GM19328 (cell line): ENCODE data around the gene SELL.
"Not testable (repeated sequence)": the region's sequence is repeated elsewhere in the genome, so short reads cannot be mapped to it uniquely, and the experiment has no call there.

ENCODE experiments used
- ATAC-seq: cut with Tn5 transposase; IDR thresholded peaks from one replicate; pipeline ENCODE4 v1.9.1; 2021; ENCODE audit warnings: mild to moderate bottlenecking, moderate library complexity; ENCODE audit not compliant: unreplicated experiment

The SELL gene

GRCh38 chr1:169670244-169670643 lies 41.2 kb downstream of the SELL start:
- not testable (repeated sequence) for ATAC-seq

- not testable (repeated sequence) for ATAC-seq
These were observed 43.5 kb downstream of the SELL start for GRCh38 chr1:169667699-169668596.

- peak; percentile 55 for ATAC-seq
These were observed 44.2 kb downstream of the SELL start for GRCh38 chr1:169667227-169667639.

GRCh38 chr1:169662680-169663079 lies 48.7 kb downstream of the SELL start:
- not testable (repeated sequence) for ATAC-seq

GRCh38 chr1:169661066-169661465 lies 50.4 kb downstream of the SELL start:
- ATAC-seq: not testable (repeated sequence)

- not testable (repeated sequence) for ATAC-seq
These were observed 52.6 kb downstream of the SELL start for GRCh38 chr1:169658777-169659176.

- no peak for ATAC-seq
These were observed 57.5 kb downstream of the SELL start for GRCh38 chr1:169653873-169654272.

- ATAC-seq: no peak
These were observed 60.4 kb downstream of the SELL start for GRCh38 chr1:169651035-169651434.

GRCh38 chr1:169650551-169650950 lies 60.9 kb downstream of the SELL start:
- ATAC-seq: no peak

GRCh38 chr1:169648709-169649108 lies 62.7 kb downstream of the SELL start:
- ATAC-seq: no peak

GRCh38 chr1:169648187-169648586 lies 63.2 kb downstream of the SELL start:
- ATAC-seq: no peak

- ATAC-seq: no peak
These were observed 63.9 kb downstream of the SELL start for GRCh38 chr1:169647512-169647911.

- ATAC-seq: no peak
These were observed 67.1 kb downstream of the SELL start for GRCh38 chr1:169644297-169644696.
